ENCODE results near the gene RNF213.

DNA sequence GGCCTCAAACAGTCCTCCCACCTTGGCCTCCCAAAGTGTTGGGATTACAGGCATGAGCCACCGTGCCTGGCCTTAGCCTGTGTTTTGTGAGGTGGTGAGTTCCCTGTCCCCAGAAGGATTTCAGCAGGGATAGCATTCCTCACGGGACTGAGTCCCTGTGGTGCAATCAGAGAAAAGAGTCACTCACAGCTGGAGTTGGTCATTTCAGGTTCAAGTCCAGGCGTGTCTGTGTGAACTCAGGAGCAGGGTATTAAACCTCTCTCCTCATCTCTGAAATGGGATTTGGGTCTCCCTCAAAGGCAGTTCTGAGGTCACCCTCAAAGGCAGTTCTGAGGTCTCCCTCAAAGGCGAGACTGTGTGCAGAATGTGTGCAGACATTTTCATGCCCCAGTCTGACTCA is 187.1 kb downstream of the RNF213 start:
- TF ChIP-seq POLR2A (IDR thresholded peaks at IDR 0.05): no peak
- TF ChIP-seq, protein P1, sequence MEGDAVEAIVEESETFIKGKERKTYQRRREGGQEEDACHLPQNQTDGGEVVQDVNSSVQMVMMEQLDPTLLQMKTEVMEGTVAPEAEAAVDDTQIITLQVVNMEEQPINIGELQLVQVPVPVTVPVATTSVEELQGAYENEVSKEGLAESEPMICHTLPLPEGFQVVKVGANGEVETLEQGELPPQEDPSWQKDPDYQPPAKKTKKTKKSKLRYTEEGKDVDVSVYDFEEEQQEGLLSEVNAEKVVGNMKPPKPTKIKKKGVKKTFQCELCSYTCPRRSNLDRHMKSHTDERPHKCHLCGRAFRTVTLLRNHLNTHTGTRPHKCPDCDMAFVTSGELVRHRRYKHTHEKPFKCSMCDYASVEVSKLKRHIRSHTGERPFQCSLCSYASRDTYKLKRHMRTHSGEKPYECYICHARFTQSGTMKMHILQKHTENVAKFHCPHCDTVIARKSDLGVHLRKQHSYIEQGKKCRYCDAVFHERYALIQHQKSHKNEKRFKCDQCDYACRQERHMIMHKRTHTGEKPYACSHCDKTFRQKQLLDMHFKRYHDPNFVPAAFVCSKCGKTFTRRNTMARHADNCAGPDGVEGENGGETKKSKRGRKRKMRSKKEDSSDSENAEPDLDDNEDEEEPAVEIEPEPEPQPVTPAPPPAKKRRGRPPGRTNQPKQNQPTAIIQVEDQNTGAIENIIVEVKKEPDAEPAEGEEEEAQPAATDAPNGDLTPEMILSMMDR (IDR thresholded peaks at IDR 0.05): no peak
